Erythroblast (primary cell): ENCODE results near the gene CCDC86.

Source experiments
- DNase-seq, 2 experiments: peaks; one replicate each; lab custom pipeline; 2025; lab: John Stamatoyannopoulos, UW
- GATA1 ChIP-seq: IDR thresholded peaks from 2 replicates; pipeline ENCODE4 v1.6.1; 2011; ENCODE audit warnings: low read depth, mild to moderate bottlenecking, control low read depth, low read length, moderate library complexity
- POLR2A ChIP-seq: IDR thresholded peaks from 2 replicates; pipeline ENCODE4 v1.6.1; 2011; ENCODE audit warnings: mild to moderate bottlenecking, low read length

The CCDC86 gene

GRCh38 chr11:60864856-60865513 is 23.1 kb downstream of the CCDC86 start:
- TF ChIP-seq POLR2A (no peak), GATA1 (no peak)
- DNase-seq = no peak

- TF ChIP-seq GATA1 = no peak
- no peak for TF ChIP-seq POLR2A
- no peak for DNase-seq
Measured at GRCh38 chr11:60866911-60867870, 25.3 kb downstream of the CCDC86 start, which contains the start of gene ZP1. Gene ZP1 (plus strand): TSS chr11:60867542. CDS start chr11:60867562, 20 bp downstream.

- DNase-seq = no peak
- TF ChIP-seq POLR2A (no peak), GATA1 (no peak)
Measured at GRCh38 chr11:60867871-60868681, 26.2 kb downstream of the CCDC86 start.

GRCh38 chr11:60868682-60869450 is 27.0 kb downstream of the CCDC86 start:
- no peak for DNase-seq
- TF ChIP-seq POLR2A (no peak), GATA1 (no peak)

GRCh38 chr11:60869451-60869825 is 27.5 kb downstream of the CCDC86 start:
- DNase-seq = no peak
- no peak for TF ChIP-seq POLR2A
- TF ChIP-seq GATA1 = no peak

GRCh38 chr11:60870276-60870675 is 28.4 kb downstream of the CCDC86 start:
- no peak for DNase-seq
- TF ChIP-seq POLR2A = no peak
- TF ChIP-seq GATA1 = no peak

GRCh38 chr11:60870733-60871377 is 28.9 kb downstream of the CCDC86 start:
- DNase-seq = no peak
- TF ChIP-seq GATA1 (no peak), POLR2A (no peak)

- DNase-seq = no peak
- no peak for TF ChIP-seq GATA1
- no peak for TF ChIP-seq POLR2A
Measured at GRCh38 chr11:60871378-60872061, 29.6 kb downstream of the CCDC86 start.

- no peak for DNase-seq
- TF ChIP-seq POLR2A (no peak), GATA1 (no peak)
Measured at GRCh38 chr11:60872124-60872960, 30.4 kb downstream of the CCDC86 start.

- TF ChIP-seq POLR2A (no peak), GATA1 (no peak)
- DNase-seq = no peak
Measured at GRCh38 chr11:60872961-60873524, 31.1 kb downstream of the CCDC86 start.

GRCh38 chr11:60873533-60873932 is 31.6 kb downstream of the CCDC86 start:
- DNase-seq = no peak
- TF ChIP-seq POLR2A (no peak), GATA1 (no peak)
